ENCODE results near the gene CHRNB1. TPM values are rescaled to one million over a fixed set of nuclear protein-coding genes. Genes with fewer than 3 reads are reported as not detected.

Gene CHRNB1
- total and polyA plus RNA-seq, 10 of the 15 experiments (the other 5 are each of a cell fraction or from before 2014, with no cell fraction given), result 5.8 to 14.8 (median 11.3) TPM

GRCh38 chr17:7405350-7406234, 39.3 kb upstream of the CHRNB1 start:
- ATAC-seq (no peak), DNase-seq (ENCODE audit: low read depth, low spot score) (no peak), FAIRE-seq (no peak)
- Histone ChIP-seq H3K27ac (ENCODE audit: control insufficient read depth, insufficient read depth) (no peak overlapping the region), H4K20me1 (ENCODE audit: control insufficient read depth, insufficient read depth) (no peaks in the 10 kb centered on the region), H3K9me3 (replicated peaks; ENCODE audit: control insufficient read depth, insufficient read depth, low read length) (no peaks in the 10 kb centered on the region), H3K9ac (ENCODE audit: control insufficient read depth, insufficient read depth, low read length) (no peak overlapping the region), H2AFZ (ENCODE audit: control insufficient read depth, low read depth, low read length) (peak overlapping the region; percentile 96; the same call in 1 of the 2 replicates), H3K27me3 (replicated peaks in 1 of 2; ENCODE audit: control insufficient read depth in 2 of 2, insufficient read depth in 2 of 2, low read length in 1 of 2) (peaks cover 0 to 6% of the 10 kb centered on the region in 2 experiments; a peak in 2 of 4 replicates), H3K4me2 (ENCODE audit: control insufficient read depth, insufficient read depth) (peak overlapping the region; percentile 72), H3K36me3 (ENCODE audit: control insufficient read depth in 2 of 2, insufficient read depth in 2 of 2, low read length in 1 of 2) (no peaks in the 10 kb centered on the region), H3K4me1 (ENCODE audit: control insufficient read depth, insufficient read depth, low read length) (peaks cover 3% of the 10 kb centered on the region; the same call in 1 of the 2 replicates), H3K79me2 (ENCODE audit: control insufficient read depth, insufficient read depth, low read length) (peaks cover 2% of the 10 kb centered on the region), H3K4me3 (peak overlapping the region; percentile 85; the same call in 1 of the 2 replicates)
- intact Hi-C loops (cut with micrococcal nuclease; ENCODE audit: unreplicated experiment), result no loop called here
- POLR2A ChIA-PET, result interaction anchor here (0.6 to 1.8 kb wide), 2 partner anchors 34 to 121 kb away, joined by 3 to 14 read pairs; partner anchors contain the start of gene FGF11
- 37% methylated on average over 19 of the region's 38 CpGs for WGBS (ENCODE audit: insufficient coverage, insufficient replicate concordance, low lambda C conversion rate, missing lambda C conversion rate)
- RAD21 ChIA-PET (ENCODE audit: unreplicated experiment), result no interaction called here
- in situ Hi-C loops (cut with MboI), result no loop called here
- SMC1A ChIA-PET (ENCODE audit: uncharacterized antibody, unreplicated experiment), result no interaction called here
- TF ChIP-seq IRF4 (IDR thresholded peaks at IDR 0.05; ENCODE audit: low read depth, low read length), result no peak
- TF ChIP-seq BRCA1 (IDR thresholded peaks at IDR 0.05; ENCODE audit: low read depth, low read length), result no peak
- TF ChIP-seq EZH2 (IDR thresholded peaks at IDR 0.05; ENCODE audit: borderline replicate concordance, control insufficient read depth, low read depth, low read length), result no peak
- TF ChIP-seq, protein P1, sequence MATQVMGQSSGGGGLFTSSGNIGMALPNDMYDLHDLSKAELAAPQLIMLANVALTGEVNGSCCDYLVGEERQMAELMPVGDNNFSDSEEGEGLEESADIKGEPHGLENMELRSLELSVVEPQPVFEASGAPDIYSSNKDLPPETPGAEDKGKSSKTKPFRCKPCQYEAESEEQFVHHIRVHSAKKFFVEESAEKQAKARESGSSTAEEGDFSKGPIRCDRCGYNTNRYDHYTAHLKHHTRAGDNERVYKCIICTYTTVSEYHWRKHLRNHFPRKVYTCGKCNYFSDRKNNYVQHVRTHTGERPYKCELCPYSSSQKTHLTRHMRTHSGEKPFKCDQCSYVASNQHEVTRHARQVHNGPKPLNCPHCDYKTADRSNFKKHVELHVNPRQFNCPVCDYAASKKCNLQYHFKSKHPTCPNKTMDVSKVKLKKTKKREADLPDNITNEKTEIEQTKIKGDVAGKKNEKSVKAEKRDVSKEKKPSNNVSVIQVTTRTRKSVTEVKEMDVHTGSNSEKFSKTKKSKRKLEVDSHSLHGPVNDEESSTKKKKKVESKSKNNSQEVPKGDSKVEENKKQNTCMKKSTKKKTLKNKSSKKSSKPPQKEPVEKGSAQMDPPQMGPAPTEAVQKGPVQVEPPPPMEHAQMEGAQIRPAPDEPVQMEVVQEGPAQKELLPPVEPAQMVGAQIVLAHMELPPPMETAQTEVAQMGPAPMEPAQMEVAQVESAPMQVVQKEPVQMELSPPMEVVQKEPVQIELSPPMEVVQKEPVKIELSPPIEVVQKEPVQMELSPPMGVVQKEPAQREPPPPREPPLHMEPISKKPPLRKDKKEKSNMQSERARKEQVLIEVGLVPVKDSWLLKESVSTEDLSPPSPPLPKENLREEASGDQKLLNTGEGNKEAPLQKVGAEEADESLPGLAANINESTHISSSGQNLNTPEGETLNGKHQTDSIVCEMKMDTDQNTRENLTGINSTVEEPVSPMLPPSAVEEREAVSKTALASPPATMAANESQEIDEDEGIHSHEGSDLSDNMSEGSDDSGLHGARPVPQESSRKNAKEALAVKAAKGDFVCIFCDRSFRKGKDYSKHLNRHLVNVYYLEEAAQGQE (IDR thresholded peaks at IDR 0.05; ENCODE audit: low read depth, low read length), result no peak
- no peak for TF ChIP-seq PBX3 (IDR thresholded peaks at IDR 0.05; ENCODE audit: insufficient replicate concordance, low read depth, low read length)
- CTCF ChIA-PET, result interaction anchor here (0.6 to 0.8 kb wide), 2 partner anchors 50 to 63 kb away, joined by 3 to 4 read pairs; no protein-coding TSS in a partner anchor
- no TSS peak for BruUV-seq (replicated peaks)

Data from GM12878 (cell line).